GM08714 (cell line): ENCODE measurements around the gene ATP2C2.

Experiments
- H3K4me3 ChIP-seq: fragments of 200-500 bp; sonication (Bioruptor generic); 2 replicates; pipeline ENCODE4 v1.5.1; 2014; ENCODE audit warnings: mild to moderate bottlenecking, low read length, inconsistent platforms
- ZNF274 ChIP-seq: IDR thresholded peaks from 2 replicates; pipeline ENCODE4 v1.6.1; 2012; ENCODE audit warnings: mild to moderate bottlenecking, low read depth, low read length

Gene ATP2C2

GRCh38 chr16:84350685-84351400, 17.5 kb upstream of the ATP2C2 start:
- no peak overlapping the region for H3K4me3 ChIP-seq
- no peak for TF ChIP-seq ZNF274

- TF ChIP-seq ZNF274, result no peak
- H3K4me3 ChIP-seq, result no peak overlapping the region
Measured at GRCh38 chr16:84351630-84352029, 16.7 kb upstream of the ATP2C2 start.

- H3K4me3 ChIP-seq, result no peak overlapping the region
- TF ChIP-seq ZNF274, result no peak
Measured at GRCh38 chr16:84354306-84354705, 14.0 kb upstream of the ATP2C2 start.

- H3K4me3 ChIP-seq, result no peak overlapping the region
- TF ChIP-seq ZNF274, result no peak
Measured at GRCh38 chr16:84355149-84355548, 13.2 kb upstream of the ATP2C2 start.

GRCh38 chr16:84356176-84356575, 12.2 kb upstream of the ATP2C2 start:
- H3K4me3 ChIP-seq, result no peak overlapping the region

GRCh38 chr16:84356591-84357116, 11.7 kb upstream of the ATP2C2 start:
- no peak overlapping the region for H3K4me3 ChIP-seq
- no peak for TF ChIP-seq ZNF274

More at GRCh38 chr16:84356176-84356575, 12.2 kb upstream of the ATP2C2 start:
- no peak for TF ChIP-seq ZNF274

- no peak overlapping the region for H3K4me3 ChIP-seq
- TF ChIP-seq ZNF274, result no peak
Measured at GRCh38 chr16:84357191-84357651, 11.1 kb upstream of the ATP2C2 start.

GRCh38 chr16:84358601-84359295, 9.6 kb upstream of the ATP2C2 start:
- no peak overlapping the region for H3K4me3 ChIP-seq
- TF ChIP-seq ZNF274, result no peak

GRCh38 chr16:84359326-84359725, 9.0 kb upstream of the ATP2C2 start:
- no peak for TF ChIP-seq ZNF274
- H3K4me3 ChIP-seq, result no peak overlapping the region

- H3K4me3 ChIP-seq, result no peak overlapping the region
- no peak for TF ChIP-seq ZNF274
Measured at GRCh38 chr16:84360170-84360569, 8.2 kb upstream of the ATP2C2 start.

- H3K4me3 ChIP-seq, result no peak overlapping the region
- TF ChIP-seq ZNF274, result no peak
Measured at GRCh38 chr16:84360748-84361147, 7.6 kb upstream of the ATP2C2 start.

GRCh38 chr16:84361546-84361945, 6.8 kb upstream of the ATP2C2 start:
- H3K4me3 ChIP-seq, result no peak overlapping the region
- no peak for TF ChIP-seq ZNF274

- no peak for TF ChIP-seq ZNF274
- no peak overlapping the region for H3K4me3 ChIP-seq
Measured at GRCh38 chr16:84362471-84362941, 5.8 kb upstream of the ATP2C2 start.

GRCh38 chr16:84366208-84366607, 2.1 kb upstream of the ATP2C2 start:
- H3K4me3 ChIP-seq, result no peak overlapping the region
- TF ChIP-seq ZNF274, result no peak

- TF ChIP-seq ZNF274, result no peak
- H3K4me3 ChIP-seq, result no peak overlapping the region
Measured at GRCh38 chr16:84367297-84367680, 1.0 kb upstream of the ATP2C2 start.
